ENCODE results near the gene AFM.

Gene AFM

DNA sequence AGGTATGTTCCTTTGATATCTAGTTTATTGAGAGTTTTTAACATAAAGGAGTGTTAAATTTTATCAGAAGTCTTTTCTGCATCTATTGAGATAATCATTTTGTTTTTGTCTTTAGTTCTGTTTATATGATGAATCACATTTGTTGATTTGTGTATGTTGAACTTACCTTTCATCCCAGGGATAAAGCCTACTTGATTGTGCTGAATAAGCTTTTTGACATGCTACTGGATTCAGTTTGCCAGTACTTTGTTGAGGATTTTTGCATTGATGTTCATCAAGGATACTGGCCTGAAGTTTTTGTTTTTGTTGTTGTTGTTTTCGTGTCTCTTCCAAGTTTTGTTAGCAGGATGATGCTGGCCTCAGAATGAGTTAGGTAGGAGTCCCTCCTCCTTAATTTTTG lies 10.8 kb upstream of the AFM start:
- TF ChIP-seq CTCF (IDR thresholded peaks at IDR 0.05; ENCODE audit: low read depth, low read length): no peak
- no peak for DNase-seq (ENCODE audit: low read depth in 2 of 2)
- H3K4me3 ChIP-seq (replicated peaks in 1 of 2; ENCODE audit: low read depth in 2 of 2, low read length in 2 of 2): no peak overlapping the region

DNA sequence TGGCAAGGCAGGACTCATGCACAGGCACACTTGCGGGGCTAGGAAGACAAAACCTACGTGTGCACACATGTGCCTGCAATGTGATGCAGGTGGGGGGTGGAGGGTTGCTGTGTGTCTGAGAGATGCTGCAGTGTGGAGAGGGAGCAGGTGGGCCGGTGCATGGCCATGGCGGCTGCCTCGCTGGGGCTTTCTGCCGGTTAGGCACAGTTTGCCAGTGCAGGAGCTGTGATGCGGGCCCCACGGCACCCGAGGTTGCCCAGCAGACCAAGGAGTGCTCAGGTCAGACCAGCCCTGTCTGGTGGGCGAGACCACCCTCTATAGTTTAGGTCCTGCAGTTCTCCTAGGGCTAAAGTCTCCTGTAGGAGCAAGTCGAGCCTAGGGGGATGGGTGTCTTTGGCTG lies 4.4 kb upstream of the AFM start:
- no peak overlapping the region for H3K4me3 ChIP-seq (replicated peaks in 1 of 2; ENCODE audit: low read depth in 2 of 2, low read length in 2 of 2)
- no peak for DNase-seq (ENCODE audit: low read depth in 2 of 2)
- no peak for TF ChIP-seq CTCF (IDR thresholded peaks at IDR 0.05; ENCODE audit: low read depth, low read length)

DNA sequence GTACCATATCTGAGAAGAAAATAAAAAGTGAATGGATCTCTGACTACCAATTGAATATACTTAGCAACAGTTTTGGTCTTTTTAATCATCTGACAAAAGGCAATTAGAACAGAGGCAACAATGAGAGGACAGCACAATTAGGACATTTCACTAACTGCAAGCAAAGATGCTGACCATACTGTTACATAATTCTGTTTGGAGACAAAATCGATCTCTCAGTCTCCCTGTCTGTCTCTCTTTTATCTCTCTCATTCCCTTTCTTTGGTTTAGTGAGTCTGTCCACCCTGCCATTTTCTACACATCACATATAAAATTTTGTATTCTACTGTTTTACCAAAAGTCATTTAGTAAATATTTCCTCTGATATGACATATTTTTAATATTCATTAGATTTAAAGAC lies 2.2 kb upstream of the AFM start:
- no peak for DNase-seq (ENCODE audit: low read depth in 2 of 2)
- no peak overlapping the region for H3K4me3 ChIP-seq (replicated peaks in 1 of 2; ENCODE audit: low read depth in 2 of 2, low read length in 2 of 2)
- no peak for TF ChIP-seq CTCF (IDR thresholded peaks at IDR 0.05; ENCODE audit: low read depth, low read length)

DNA sequence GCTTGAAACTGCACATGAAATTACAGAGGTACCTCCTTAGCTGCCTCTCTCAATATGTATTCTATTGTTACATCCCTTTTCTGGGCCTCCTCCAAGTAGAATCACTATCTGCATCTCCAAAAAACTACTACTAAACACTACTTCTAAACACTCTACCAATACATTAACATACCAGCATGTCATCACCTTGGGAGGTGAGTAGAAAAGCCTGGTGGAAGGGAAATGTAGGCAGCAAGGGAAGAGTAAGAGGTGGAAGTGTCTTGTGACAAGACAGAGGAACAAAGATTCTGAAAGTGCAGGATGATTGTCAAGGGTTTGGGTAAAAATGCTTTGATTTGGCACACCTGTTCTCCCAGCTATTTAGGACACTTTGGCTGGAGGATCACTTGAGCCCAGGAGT lies 3.5 kb downstream of the AFM start:
- H3K4me3 ChIP-seq (replicated peaks in 1 of 2; ENCODE audit: low read depth in 2 of 2, low read length in 2 of 2): no peak overlapping the region
- no peak for TF ChIP-seq CTCF (IDR thresholded peaks at IDR 0.05; ENCODE audit: low read depth, low read length)
- no peak for DNase-seq (ENCODE audit: low read depth in 2 of 2)

DNA sequence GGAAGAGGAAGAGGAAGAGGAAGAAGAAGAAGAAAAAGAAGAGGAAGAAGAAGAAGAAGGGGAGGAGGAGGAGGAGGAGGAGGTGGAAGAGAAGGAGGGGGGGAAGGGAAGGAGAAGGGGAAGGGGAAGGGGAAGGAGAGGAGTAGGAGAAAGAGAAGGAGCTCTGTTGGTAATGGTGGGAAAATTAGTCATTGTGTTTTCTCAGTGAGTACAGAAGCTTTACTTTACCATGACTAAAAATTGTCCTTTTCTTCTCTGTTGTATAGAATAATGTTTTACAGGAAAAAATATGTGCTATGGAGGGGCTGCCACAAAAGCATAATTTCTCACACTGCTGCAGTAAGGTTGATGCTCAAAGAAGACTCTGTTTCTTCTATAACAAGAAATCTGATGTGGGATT lies 4.1 kb downstream of the AFM start:
- DNase-seq (ENCODE audit: low read depth in 2 of 2): no peak
- no peak for TF ChIP-seq CTCF (IDR thresholded peaks at IDR 0.05; ENCODE audit: low read depth, low read length)
- H3K4me3 ChIP-seq (replicated peaks in 1 of 2; ENCODE audit: low read depth in 2 of 2, low read length in 2 of 2): no peak overlapping the region

DNA sequence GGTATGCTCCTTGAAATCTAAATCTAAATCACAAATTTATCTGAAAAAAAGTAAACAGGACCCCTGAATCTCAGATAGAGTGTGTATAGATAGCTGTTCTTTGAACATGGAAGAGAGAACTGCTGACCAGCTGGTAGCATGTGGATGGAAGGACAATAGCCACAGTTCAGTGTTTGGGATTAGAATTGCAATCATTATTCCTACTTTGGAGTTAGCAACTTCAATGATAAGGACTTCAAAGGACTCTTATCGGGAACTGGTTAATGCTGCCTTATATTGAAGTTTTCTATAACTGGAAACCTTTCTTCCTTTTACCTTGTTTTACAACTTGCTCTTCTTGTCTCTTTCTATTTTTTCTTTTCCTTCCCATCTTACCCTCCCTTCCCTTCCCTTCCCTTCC lies 5.0 kb downstream of the AFM start:
- TF ChIP-seq CTCF (IDR thresholded peaks at IDR 0.05; ENCODE audit: low read depth, low read length): no peak
- H3K4me3 ChIP-seq (replicated peaks in 1 of 2; ENCODE audit: low read depth in 2 of 2, low read length in 2 of 2): no peak overlapping the region
- no peak for DNase-seq (ENCODE audit: low read depth in 2 of 2)

- TF ChIP-seq CTCF (IDR thresholded peaks at IDR 0.05; ENCODE audit: low read depth, low read length): no peak
- DNase-seq (ENCODE audit: low read depth in 2 of 2): no peak
- no peak overlapping the region for H3K4me3 ChIP-seq (replicated peaks in 1 of 2; ENCODE audit: low read depth in 2 of 2, low read length in 2 of 2)
Measured at GRCh38 chr4:73487233-73487632, 5.7 kb downstream of the AFM start.
